Measurements from ENCODE around the gene OOSP4A. TPM values are rescaled to one million over a fixed set of nuclear protein-coding genes. Genes with fewer than 3 reads are reported as not detected.

Gene OOSP4A
- total and polyA plus RNA-seq, 2 of the 13 experiments (the other 11 are each of a cell fraction or from before 2014, with no cell fraction given), result not detected

- ChIA-PET POLR2A (no interaction called here), CTCF (ENCODE audit: low intra/inter-chr PET ratio, low total read pairs) (interaction anchor here (0.7 to 1.1 kb wide), 2 partner anchors 95 to 96 kb away, joined by 3 to 5 read pairs; no protein-coding TSS in a partner anchor)
- 0% methylated on average over 3 of the region's 3 CpGs for WGBS (ENCODE audit: low lambda C conversion rate)
- FAIRE-seq (no peak), DNase-seq (ENCODE audit: low spot score) (peak; percentile 18), ATAC-seq (no peak)
- no peaks in the 10 kb centered on the region; a peak in 1 of 5 replicates for H3K27me3 ChIP-seq (ENCODE audit: control insufficient read depth in 1 of 2, insufficient read depth in 2 of 2, low read length in 2 of 2)
- no TSS peak for BruUV-seq (replicated peaks)
- no peaks in the 10 kb centered on the region for H3K4me1 ChIP-seq (ENCODE audit: insufficient read depth, low read length)
- no peaks in the 10 kb centered on the region for H4K20me1 ChIP-seq (ENCODE audit: insufficient read depth, low read length)
- no peak overlapping the region for H3K9ac ChIP-seq (ENCODE audit: insufficient read depth, low read depth, low read length)
- H2AFZ ChIP-seq (ENCODE audit: low read length), result no peak overlapping the region
- peaks cover 28% of the 10 kb centered on the region for H3K9me3 ChIP-seq (ENCODE audit: low read length)
- H3K36me3 ChIP-seq (replicated peaks in 1 of 2; ENCODE audit: control insufficient read depth in 1 of 2, insufficient read depth in 2 of 2, low read length in 2 of 2), result no peaks in the 10 kb centered on the region
- intact Hi-C loops (cut with micrococcal nuclease; ENCODE audit: unreplicated experiment) (loop anchor here (2.0 kb wide), 1 partner anchor 96 kb away; no protein-coding TSS in a partner anchor), in situ Hi-C loops (cut with HindIII; ENCODE audit: extremely low pct_ligation_motif_present, low pct_unique_long_range_greater_than_20kb) (no loop called here)
- H3K79me2 ChIP-seq (ENCODE audit: insufficient read depth, low read length), result no peaks in the 10 kb centered on the region
- no peak overlapping the region for H3K4me3 ChIP-seq (replicated peaks in 1 of 3; ENCODE audit: insufficient read depth in 1 of 3, low read depth in 2 of 3, low read length in 3 of 3)
- no peak overlapping the region for H3K27ac ChIP-seq (ENCODE audit: extremely low read length, insufficient read depth, low read length)
- no peak overlapping the region for H3K4me2 ChIP-seq (ENCODE audit: low read depth, low read length)
- TF ChIP-seq SYNCRIP (IDR thresholded peaks at IDR 0.05; ENCODE audit: insufficient read depth, low read depth, low read length) (no peak), STAG1 (CRISPR knock-in tag; IDR thresholded peaks at IDR 0.05) (peak; percentile 47), GFI1 (CRISPR knock-in tag; IDR thresholded peaks at IDR 0.05; ENCODE audit: borderline replicate concordance) (no peak), ZNF557 (CRISPR knock-in tag; IDR thresholded peaks at IDR 0.05) (no peak), MLX (CRISPR knock-in tag; IDR thresholded peaks at IDR 0.05) (no peak), NFAT5 (CRISPR knock-in tag; IDR thresholded peaks at IDR 0.05) (no peak), ZNF142 (CRISPR knock-in tag; IDR thresholded peaks at IDR 0.05) (no peak), ZNF558 (CRISPR knock-in tag; IDR thresholded peaks at IDR 0.05; ENCODE audit: borderline replicate concordance) (no peak), LRRFIP1 (CRISPR knock-in tag; conservative IDR thresholded peaks at IDR 0.05) (no peak)
Observed at GRCh38 chr11:59918987-59919589, 44.7 kb upstream of the OOSP4A start.
